ENCODE data around the gene HOXC10. TPM values are rescaled to one million over a fixed set of nuclear protein-coding genes. Genes with fewer than 3 reads are reported as not detected.

HOXC10 gene
- total RNA-seq, 4 donors from 2014 or later = 1.3 to 12.4 (median 3.2) TPM; not detected in 1

- no peak within 1 kb of the TSS for H3K27ac ChIP-seq
- no peak for DNase-seq
- no peaks in the 10 kb centered on the region for H3K4me1 ChIP-seq
- H3K4me3 ChIP-seq = peak within 1 kb of the TSS in 1 of 2 donors; percentile 19
- TF ChIP-seq POLR2A (IDR thresholded peaks at IDR 0.05) = no peak
- TF ChIP-seq CTCF (IDR thresholded peaks at IDR 0.05) = no peak
- intact Hi-C loops (cut with DNase I; ENCODE audit: low total_unique reads) = no loop called here
- no peaks in the 10 kb centered on the region for H3K9me3 ChIP-seq
- no peaks in the 10 kb centered on the region for H3K36me3 ChIP-seq
- peaks cover 0 to 25% of the 10 kb centered on the region in 2 donors for H3K27me3 ChIP-seq
Observed at GRCh38 chr12:54028314-54029201, 43.6 kb downstream of the HOXC10 start, which contains the start of gene HOXC6. HOXC6 (plus strand) TSS chr12:54028440; CDS start chr12:54028522, 82 bp downstream.

DNA sequence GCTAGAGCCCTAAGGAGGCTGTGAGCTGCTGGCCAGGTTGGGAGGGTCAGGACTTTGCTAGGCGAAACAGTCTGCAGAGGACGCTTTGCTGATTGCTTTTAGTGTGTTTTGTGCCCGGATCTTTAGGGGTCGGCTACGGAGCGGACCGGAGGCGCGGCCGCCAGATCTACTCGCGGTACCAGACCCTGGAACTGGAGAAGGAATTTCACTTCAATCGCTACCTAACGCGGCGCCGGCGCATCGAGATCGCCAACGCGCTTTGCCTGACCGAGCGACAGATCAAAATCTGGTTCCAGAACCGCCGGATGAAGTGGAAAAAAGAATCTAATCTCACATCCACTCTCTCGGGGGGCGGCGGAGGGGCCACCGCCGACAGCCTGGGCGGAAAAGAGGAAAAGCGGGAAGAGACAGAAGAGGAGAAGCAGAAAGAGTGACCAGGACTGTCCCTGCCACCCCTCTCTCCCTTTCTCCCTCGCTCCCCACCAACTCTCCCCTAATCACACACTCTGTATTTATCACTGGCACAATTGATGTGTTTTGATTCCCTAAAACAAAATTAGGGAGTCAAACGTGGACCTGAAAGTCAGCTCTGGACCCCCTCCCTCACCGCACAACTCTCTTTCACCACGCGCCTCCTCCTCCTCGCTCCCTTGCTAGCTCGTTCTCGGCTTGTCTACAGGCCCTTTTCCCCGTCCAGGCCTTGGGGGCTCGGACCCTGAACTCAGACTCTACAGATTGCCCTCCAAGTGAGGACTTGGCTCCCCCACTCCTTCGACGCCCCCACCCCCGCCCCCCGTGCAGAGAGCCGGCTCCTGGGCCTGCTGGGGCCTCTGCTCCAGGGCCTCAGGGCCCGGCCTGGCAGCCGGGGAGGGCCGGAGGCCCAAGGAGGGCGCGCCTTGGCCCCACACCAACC, 44.8 kb downstream of the HOXC10 start:
- TF ChIP-seq POLR2A (IDR thresholded peaks at IDR 0.05) (no peak), CTCF (IDR thresholded peaks at IDR 0.05) (no peak)
- DNase-seq = no peak
- Histone ChIP-seq H3K9me3 (no peaks in the 10 kb centered on the region), H3K4me3 (no peak overlapping the region), H3K27ac (no peak overlapping the region), H3K4me1 (no peaks in the 10 kb centered on the region), H3K36me3 (no peaks in the 10 kb centered on the region), H3K27me3 (peaks cover 0 to 25% of the 10 kb centered on the region in 2 donors)
- intact Hi-C loops (cut with DNase I; ENCODE audit: low total_unique reads) = no loop called here

GRCh38 chr12:54030442-54030801, 45.5 kb downstream of the HOXC10 start:
- no peak for DNase-seq
- H3K27ac ChIP-seq = no peak overlapping the region
- H3K4me1 ChIP-seq = no peaks in the 10 kb centered on the region
- TF ChIP-seq CTCF (IDR thresholded peaks at IDR 0.05) (no peak), POLR2A (IDR thresholded peaks at IDR 0.05) (no peak)
- no peaks in the 10 kb centered on the region for H3K9me3 ChIP-seq
- peak overlapping the region in 1 of 2 donors; percentile 19 for H3K4me3 ChIP-seq
- H3K27me3 ChIP-seq = peaks cover 0 to 18% of the 10 kb centered on the region in 2 donors
- no peaks in the 10 kb centered on the region for H3K36me3 ChIP-seq
- intact Hi-C loops (cut with DNase I; ENCODE audit: low total_unique reads) = no loop called here

GRCh38 chr12:54030889-54031471, 46.0 kb downstream of the HOXC10 start:
- peak overlapping the region in 1 of 2 donors; percentile 19 for H3K4me3 ChIP-seq
- peaks cover 0 to 13% of the 10 kb centered on the region in 2 donors for H3K27me3 ChIP-seq
- intact Hi-C loops (cut with DNase I; ENCODE audit: low total_unique reads) = no loop called here
- DNase-seq = no peak
- H3K4me1 ChIP-seq = no peaks in the 10 kb centered on the region
- no peaks in the 10 kb centered on the region for H3K36me3 ChIP-seq
- TF ChIP-seq CTCF (IDR thresholded peaks at IDR 0.05) = no peak
- TF ChIP-seq POLR2A (IDR thresholded peaks at IDR 0.05) = no peak
- no peak overlapping the region for H3K27ac ChIP-seq
- no peaks in the 10 kb centered on the region for H3K9me3 ChIP-seq
